Dendritic cell treated with granulocyte-macrophage colony-stimulating factor and Interleukin-4, amounts not matched to agents 40 ng/mL and 50 ng/mL, for 4 days (primary cell): ENCODE results near the gene PLEKHG3.

Source experiments
- H3K27ac Mint-ChIP-seq: one replicate; pipeline ENCODE4 v1.8.0; 2022; ENCODE audit warnings: mild to moderate bottlenecking, mixed read lengths
- H3K27me3 Mint-ChIP-seq: one replicate; pipeline ENCODE4 v1.8.0; 2022; ENCODE audit warnings: mild to moderate bottlenecking, mixed read lengths
- H3K36me3 Mint-ChIP-seq: one replicate; pipeline ENCODE4 v1.8.0; 2022; ENCODE audit warnings: low read depth, mixed read lengths
- H3K4me1 Mint-ChIP-seq: one replicate; pipeline ENCODE4 v1.8.0; 2022; ENCODE audit warnings: low read depth, mixed read lengths
- H3K4me3 Mint-ChIP-seq: one replicate; pipeline ENCODE4 v1.8.0; 2022; ENCODE audit warnings: mild to moderate bottlenecking, moderate library complexity, mixed read lengths
- H3K9me3 Mint-ChIP-seq: one replicate; pipeline ENCODE4 v1.8.0; 2022; ENCODE audit warnings: mixed read lengths
- intact Hi-C: fragments of 100-400 bp; cut with micrococcal nuclease; formaldehyde crosslinking; loops from one replicate; pipeline ENCODE4 v1.15.0; 2022

PLEKHG3 gene

DNA sequence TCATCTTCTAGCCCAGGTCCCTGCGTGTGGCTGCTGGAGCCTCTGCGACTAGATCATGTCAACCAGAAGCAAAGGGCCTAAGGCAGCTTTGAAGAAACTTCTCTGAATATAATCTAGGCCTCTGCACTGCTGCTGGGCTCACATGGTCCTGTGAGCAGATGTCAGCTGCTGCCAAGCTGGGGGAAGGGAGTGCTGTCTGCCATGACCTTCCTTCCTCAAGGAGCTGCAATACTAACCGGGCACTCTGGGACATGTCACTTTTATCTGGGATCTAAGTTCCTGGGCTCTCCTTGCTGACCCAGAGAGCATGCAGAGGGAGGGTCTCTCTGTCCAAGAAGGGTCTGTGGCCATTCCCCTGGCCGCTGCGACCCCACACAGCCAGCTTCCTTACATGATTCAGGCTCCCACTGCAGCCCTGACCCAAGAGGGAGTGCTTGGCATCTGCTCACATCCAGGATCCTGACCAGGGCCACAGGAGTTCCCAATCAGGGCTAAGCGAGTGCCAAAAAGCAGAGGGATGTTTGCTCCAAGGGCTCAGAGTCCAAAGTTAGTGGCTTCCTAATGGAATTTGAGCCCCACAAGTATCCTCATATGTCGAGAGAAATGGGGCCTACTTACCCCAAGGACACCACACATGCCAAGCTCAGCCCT is 74.0 kb downstream of the PLEKHG3 start:
- Mint-ChIP-seq H3K4me3 (no peak overlapping the region), H3K27ac (no peak overlapping the region), H3K4me1 (no peaks in the 10 kb centered on the region), H3K27me3 (peaks cover 2% of the 10 kb centered on the region), H3K9me3 (peaks cover 9% of the 10 kb centered on the region), H3K36me3 (no peaks in the 10 kb centered on the region)
- intact Hi-C loops, result no loop called here

- intact Hi-C loops, result no loop called here
- H3K36me3 Mint-ChIP-seq, result no peaks in the 10 kb centered on the region
- H3K4me1 Mint-ChIP-seq, result no peaks in the 10 kb centered on the region
- H3K27me3 Mint-ChIP-seq, result peaks cover 2% of the 10 kb centered on the region
- no peak overlapping the region for H3K27ac Mint-ChIP-seq
- peaks cover 5% of the 10 kb centered on the region for H3K9me3 Mint-ChIP-seq
- no peak overlapping the region for H3K4me3 Mint-ChIP-seq
These were observed 75.2 kb downstream of the PLEKHG3 start for GRCh38 chr14:64779472-64779871.

- Mint-ChIP-seq H3K27me3 (peaks cover 2% of the 10 kb centered on the region), H3K4me3 (no peak overlapping the region), H3K4me1 (no peaks in the 10 kb centered on the region), H3K36me3 (no peaks in the 10 kb centered on the region), H3K9me3 (no peaks in the 10 kb centered on the region), H3K27ac (no peak overlapping the region)
- intact Hi-C loops, result no loop called here
These were observed 78.0 kb downstream of the PLEKHG3 start for GRCh38 chr14:64782196-64782595.

DNA sequence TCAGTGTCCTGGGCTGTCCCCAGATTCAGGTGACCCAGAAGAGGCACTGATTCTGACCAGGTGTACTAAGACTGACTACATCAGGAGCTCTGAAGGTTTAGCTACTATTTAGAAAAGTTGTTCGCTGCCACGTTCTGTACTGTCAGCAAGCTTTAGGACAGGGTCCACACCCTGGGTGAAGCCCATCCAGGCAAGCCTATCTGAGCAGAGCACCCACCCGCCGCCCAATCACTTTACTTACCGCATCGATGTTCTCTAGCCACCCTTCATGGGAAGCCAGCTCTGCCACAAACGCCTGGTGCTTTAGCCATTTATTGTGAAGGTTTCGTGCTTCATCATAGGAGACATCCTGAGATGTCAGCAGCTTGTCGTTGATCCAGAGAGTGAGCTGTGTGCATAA is 79.8 kb downstream of the PLEKHG3 start:
- intact Hi-C loops, result no loop called here

GRCh38 chr14:64786296-64787149 is 82.3 kb downstream of the PLEKHG3 start:
- intact Hi-C loops, result no loop called here
- H3K4me3 Mint-ChIP-seq, result no peak overlapping the region

More for the DNA sequence above, 79.8 kb downstream of the PLEKHG3 start:
- no peak overlapping the region for H3K27ac Mint-ChIP-seq
- no peaks in the 10 kb centered on the region for H3K9me3 Mint-ChIP-seq
- H3K27me3 Mint-ChIP-seq, result peaks cover 2% of the 10 kb centered on the region
- H3K4me1 Mint-ChIP-seq, result no peaks in the 10 kb centered on the region
- no peaks in the 10 kb centered on the region for H3K36me3 Mint-ChIP-seq
- H3K4me3 Mint-ChIP-seq, result no peak overlapping the region

DNA sequence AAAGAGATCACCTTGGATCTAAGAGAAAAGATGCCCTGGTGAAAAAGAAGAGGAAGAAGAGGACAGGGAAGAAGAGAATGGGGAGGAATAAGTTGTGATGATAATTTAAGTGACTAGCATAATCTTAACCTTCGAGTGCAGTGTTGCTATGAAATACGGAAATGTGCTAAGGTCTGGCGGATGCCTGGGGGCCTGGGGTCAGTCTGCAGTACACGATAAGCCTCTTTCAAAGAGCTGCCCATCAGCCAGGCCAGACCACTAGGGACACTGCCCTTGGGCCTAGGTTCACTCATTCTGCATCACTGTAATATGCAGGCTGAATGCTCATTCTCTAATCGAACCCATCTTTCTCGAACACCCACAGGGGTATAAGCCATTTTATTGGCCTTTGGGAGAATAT is 83.4 kb downstream of the PLEKHG3 start:
- Mint-ChIP-seq H3K4me1 (no peaks in the 10 kb centered on the region), H3K9me3 (no peaks in the 10 kb centered on the region), H3K36me3 (no peaks in the 10 kb centered on the region), H3K4me3 (no peak overlapping the region), H3K27ac (no peak overlapping the region), H3K27me3 (peaks cover 1% of the 10 kb centered on the region)
- intact Hi-C loops, result no loop called here

More at GRCh38 chr14:64786296-64787149, 82.3 kb downstream of the PLEKHG3 start:
- Mint-ChIP-seq H3K27me3 (peaks cover 2% of the 10 kb centered on the region), H3K36me3 (no peaks in the 10 kb centered on the region), H3K4me1 (no peaks in the 10 kb centered on the region), H3K27ac (no peak overlapping the region), H3K9me3 (no peaks in the 10 kb centered on the region)

- H3K27me3 Mint-ChIP-seq, result no peaks in the 10 kb centered on the region
- no peaks in the 10 kb centered on the region for H3K36me3 Mint-ChIP-seq
- no peak overlapping the region for H3K4me3 Mint-ChIP-seq
- H3K9me3 Mint-ChIP-seq, result no peaks in the 10 kb centered on the region
- intact Hi-C loops, result no loop called here
- H3K4me1 Mint-ChIP-seq, result no peaks in the 10 kb centered on the region
- no peak overlapping the region for H3K27ac Mint-ChIP-seq
These were observed 84.5 kb downstream of the PLEKHG3 start for GRCh38 chr14:64788706-64789105.

DNA sequence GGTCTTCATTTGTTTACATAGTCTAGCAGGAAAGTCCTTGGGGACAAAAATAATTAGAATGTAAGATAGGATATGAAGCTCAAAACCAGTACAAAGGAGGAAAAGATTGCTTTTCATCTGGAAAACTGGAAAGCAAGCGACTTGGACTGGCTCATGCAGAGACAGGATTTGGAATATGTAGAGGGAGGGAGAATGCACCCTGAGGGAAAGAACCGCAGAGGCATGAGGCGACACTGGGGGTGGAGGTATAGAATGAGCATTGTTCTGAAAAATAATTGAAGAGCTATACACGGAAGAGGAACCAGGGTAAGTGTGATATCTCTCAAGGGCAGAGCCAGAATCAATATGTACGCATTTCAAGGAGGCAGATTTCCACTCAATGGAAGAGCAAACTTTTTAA is 85.5 kb downstream of the PLEKHG3 start:
- intact Hi-C loops, result no loop called here
- no peak overlapping the region for H3K4me3 Mint-ChIP-seq
- no peaks in the 10 kb centered on the region for H3K9me3 Mint-ChIP-seq
- no peaks in the 10 kb centered on the region for H3K27me3 Mint-ChIP-seq
- no peaks in the 10 kb centered on the region for H3K36me3 Mint-ChIP-seq
- H3K4me1 Mint-ChIP-seq, result no peaks in the 10 kb centered on the region
- H3K27ac Mint-ChIP-seq, result no peak overlapping the region

DNA sequence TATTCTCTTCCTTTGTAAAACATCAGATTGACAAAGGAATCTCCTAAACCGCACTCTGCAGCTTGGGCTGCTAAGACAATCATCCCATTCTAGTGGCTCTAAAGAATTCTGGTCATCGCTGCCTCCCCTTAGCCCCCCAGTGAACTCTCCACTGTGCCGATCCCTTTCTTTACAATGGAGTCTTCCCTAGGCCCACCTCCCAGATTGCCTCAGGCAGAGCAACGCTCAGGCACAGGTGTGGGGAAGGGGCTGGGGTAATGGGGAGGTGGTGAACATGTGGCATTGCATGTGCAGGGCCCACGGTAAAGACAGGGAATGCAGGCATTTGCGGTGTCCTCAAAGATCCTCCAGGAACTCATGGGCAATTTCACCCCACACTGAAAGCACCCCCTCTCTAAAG is 86.3 kb downstream of the PLEKHG3 start:
- Mint-ChIP-seq H3K27me3 (no peaks in the 10 kb centered on the region), H3K36me3 (no peaks in the 10 kb centered on the region), H3K4me3 (no peak overlapping the region), H3K9me3 (no peaks in the 10 kb centered on the region), H3K27ac (no peak overlapping the region), H3K4me1 (no peaks in the 10 kb centered on the region)
- intact Hi-C loops, result no loop called here

GRCh38 chr14:64792231-64792630 is 88.0 kb downstream of the PLEKHG3 start:
- no peaks in the 10 kb centered on the region for H3K4me1 Mint-ChIP-seq
- H3K27ac Mint-ChIP-seq, result no peak overlapping the region
- no peaks in the 10 kb centered on the region for H3K36me3 Mint-ChIP-seq

GRCh38 chr14:64792871-64793560 is 88.8 kb downstream of the PLEKHG3 start:
- intact Hi-C loops, result no loop called here
- no peaks in the 10 kb centered on the region for H3K9me3 Mint-ChIP-seq
- H3K27ac Mint-ChIP-seq, result no peak overlapping the region
- no peaks in the 10 kb centered on the region for H3K36me3 Mint-ChIP-seq
- H3K27me3 Mint-ChIP-seq, result no peaks in the 10 kb centered on the region
- no peaks in the 10 kb centered on the region for H3K4me1 Mint-ChIP-seq
- H3K4me3 Mint-ChIP-seq, result no peak overlapping the region

More at GRCh38 chr14:64792231-64792630, 88.0 kb downstream of the PLEKHG3 start:
- no peaks in the 10 kb centered on the region for H3K9me3 Mint-ChIP-seq
- H3K4me3 Mint-ChIP-seq, result no peak overlapping the region
- intact Hi-C loops, result no loop called here
- no peaks in the 10 kb centered on the region for H3K27me3 Mint-ChIP-seq

DNA sequence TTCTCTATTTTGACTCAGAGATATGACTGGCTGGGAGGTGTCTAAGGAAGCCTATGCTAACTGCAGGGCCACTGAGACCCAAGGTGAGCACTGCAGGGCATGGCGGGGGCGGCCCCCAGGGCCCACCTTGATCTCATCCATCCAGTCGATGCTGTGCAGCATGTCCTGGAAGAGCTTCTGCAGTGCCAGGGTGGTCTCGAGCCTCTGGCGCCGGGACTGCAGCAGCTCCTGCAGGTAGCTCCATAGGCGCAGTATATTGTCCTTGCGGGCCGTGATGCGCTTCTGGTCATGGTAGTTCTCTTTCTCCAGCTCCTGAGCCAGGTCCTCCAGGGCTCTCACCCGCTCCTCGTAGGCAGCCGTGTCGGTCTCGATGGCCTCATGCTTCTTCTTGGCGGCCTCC is 91.0 kb downstream of the PLEKHG3 start:
- intact Hi-C loops, result no loop called here
- Mint-ChIP-seq H3K36me3 (no peaks in the 10 kb centered on the region), H3K4me3 (no peak overlapping the region), H3K4me1 (no peaks in the 10 kb centered on the region), H3K9me3 (no peaks in the 10 kb centered on the region), H3K27ac (no peak overlapping the region), H3K27me3 (no peaks in the 10 kb centered on the region)

DNA sequence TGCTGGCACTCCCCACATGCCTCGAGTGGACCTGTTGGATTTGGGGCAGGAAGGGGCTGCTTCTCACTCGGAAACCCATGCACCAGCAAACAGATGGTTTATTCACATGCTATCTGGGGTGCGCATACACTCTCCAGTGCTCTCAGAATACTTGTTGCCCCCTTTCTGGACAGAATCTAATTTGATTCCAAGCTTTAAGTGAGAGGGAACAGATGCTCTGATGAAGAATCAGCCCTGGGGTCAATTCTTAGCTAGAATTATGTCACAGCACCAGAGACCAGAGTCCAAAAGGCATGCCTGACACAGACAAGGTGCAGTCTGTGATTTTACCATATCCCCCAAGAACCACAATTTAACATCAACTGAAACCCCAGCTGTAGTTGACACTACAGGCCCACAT is 91.7 kb downstream of the PLEKHG3 start:
- H3K4me3 Mint-ChIP-seq, result no peak overlapping the region
- no peaks in the 10 kb centered on the region for H3K4me1 Mint-ChIP-seq
- H3K27me3 Mint-ChIP-seq, result no peaks in the 10 kb centered on the region
- H3K36me3 Mint-ChIP-seq, result no peaks in the 10 kb centered on the region
- intact Hi-C loops, result no loop called here
- H3K27ac Mint-ChIP-seq, result no peak overlapping the region
- no peaks in the 10 kb centered on the region for H3K9me3 Mint-ChIP-seq

DNA sequence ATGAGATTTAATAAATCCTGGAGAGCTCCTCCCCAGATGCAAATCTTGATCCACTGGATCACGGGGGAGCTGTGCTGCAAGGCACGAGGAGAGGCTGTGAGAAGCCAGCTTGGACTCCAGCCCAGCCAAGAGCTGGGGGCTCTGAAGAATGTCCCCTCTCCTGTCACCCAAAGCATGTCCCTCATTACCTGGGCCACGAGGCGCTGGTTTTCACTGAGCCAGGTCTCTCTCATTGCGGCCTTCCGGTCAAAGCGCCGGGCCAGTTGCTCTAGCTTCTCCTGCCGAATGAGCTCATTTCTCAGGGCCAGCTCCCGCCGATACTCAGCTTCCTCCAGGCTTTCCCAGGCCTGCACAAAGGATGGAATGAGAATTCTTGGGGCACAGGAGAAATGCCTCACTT is 92.1 kb downstream of the PLEKHG3 start:
- no peaks in the 10 kb centered on the region for H3K4me1 Mint-ChIP-seq
- no peak overlapping the region for H3K4me3 Mint-ChIP-seq
- H3K27me3 Mint-ChIP-seq, result no peaks in the 10 kb centered on the region
- H3K36me3 Mint-ChIP-seq, result no peaks in the 10 kb centered on the region
- intact Hi-C loops, result no loop called here
- no peaks in the 10 kb centered on the region for H3K9me3 Mint-ChIP-seq
- no peak overlapping the region for H3K27ac Mint-ChIP-seq
